ENCODE data around the gene TMPRSS3. TPM values are rescaled to one million over a fixed set of nuclear protein-coding genes. Genes with fewer than 3 reads are reported as not detected.

Gene TMPRSS3
- total RNA-seq, 1 experiment from 2014 or later: not detected

- ChIA-PET CTCF (no interaction called here), POLR2A (ENCODE audit: low non-redundant PET) (no interaction called here)
- no TSS peak for BruUV-seq (replicated peaks)
- no peaks in the 10 kb centered on the region for H3K27me3 ChIP-seq (replicated peaks; ENCODE audit: insufficient read depth, low read depth, low read length, poor library complexity)
- intact Hi-C loops (cut with micrococcal nuclease; ENCODE audit: unreplicated experiment): no loop called here
- H3K27ac ChIP-seq (ENCODE audit: low read depth, low read length, poor library complexity, severe bottlenecking): no peak overlapping the region
- TF ChIP-seq EZH2 (IDR thresholded peaks at IDR 0.05; ENCODE audit: borderline replicate concordance, low read depth, low read length, poor library complexity, severe bottlenecking) (no peak), CTCF (conservative IDR thresholded peaks at IDR 0.05; ENCODE audit: low read depth, low read length) (no peak)
- H3K4me3 ChIP-seq (ENCODE audit: low read depth, low read length, poor library complexity, severe bottlenecking): no peak overlapping the region
- no peaks in the 10 kb centered on the region for H3K36me3 ChIP-seq (ENCODE audit: insufficient read depth, low read length, poor library complexity, severe bottlenecking)
- peaks cover 5% of the 10 kb centered on the region for H3K9me3 ChIP-seq (ENCODE audit: low read depth, low read length, poor library complexity, severe bottlenecking)
- no peak for DNase-seq (ENCODE audit: low spot score)
- peaks cover 6% of the 10 kb centered on the region for H3K4me1 ChIP-seq (ENCODE audit: insufficient read depth, low read length, poor library complexity, severe bottlenecking)
Measured at GRCh38 chr21:42404539-42404938, 8.7 kb upstream of the TMPRSS3 start.

GRCh38 chr21:42403611-42404231 is 7.9 kb upstream of the TMPRSS3 start, which contains the start of gene UBASH3A:
TSS of gene UBASH3A (plus strand) at chr21:42403902. CDS start at chr21:42403946, 44 bp downstream.
- Histone ChIP-seq H3K27me3 (replicated peaks; ENCODE audit: insufficient read depth, low read depth, low read length, poor library complexity) (no peaks in the 10 kb centered on the region), H3K4me3 (ENCODE audit: low read depth, low read length, poor library complexity, severe bottlenecking) (no peak within 1 kb of the TSS), H3K9me3 (ENCODE audit: low read depth, low read length, poor library complexity, severe bottlenecking) (peaks cover 5% of the 10 kb centered on the region), H3K4me1 (ENCODE audit: insufficient read depth, low read length, poor library complexity, severe bottlenecking) (peaks cover 6% of the 10 kb centered on the region), H3K36me3 (ENCODE audit: insufficient read depth, low read length, poor library complexity, severe bottlenecking) (no peaks in the 10 kb centered on the region), H3K27ac (ENCODE audit: low read depth, low read length, poor library complexity, severe bottlenecking) (no peak within 1 kb of the TSS)
- DNase-seq (ENCODE audit: low spot score): no peak
- no TSS peak for BruUV-seq (replicated peaks)
- intact Hi-C loops (cut with micrococcal nuclease; ENCODE audit: unreplicated experiment): no loop called here
- TF ChIP-seq CTCF (conservative IDR thresholded peaks at IDR 0.05; ENCODE audit: low read depth, low read length) (no peak), EZH2 (IDR thresholded peaks at IDR 0.05; ENCODE audit: borderline replicate concordance, low read depth, low read length, poor library complexity, severe bottlenecking) (no peak)
- POLR2A ChIA-PET (ENCODE audit: low non-redundant PET): interaction anchor here (0.7 kb wide), 1 partner anchor 306 kb away, joined by 3 read pairs; no protein-coding TSS in a partner anchor
- CTCF ChIA-PET: no interaction called here

GRCh38 chr21:42401820-42402251 is 6.0 kb upstream of the TMPRSS3 start:
- BruUV-seq (replicated peaks): no TSS peak
- no peak for TF ChIP-seq CTCF (conservative IDR thresholded peaks at IDR 0.05; ENCODE audit: low read depth, low read length)
- TF ChIP-seq EZH2 (IDR thresholded peaks at IDR 0.05; ENCODE audit: borderline replicate concordance, low read depth, low read length, poor library complexity, severe bottlenecking): no peak
- intact Hi-C loops (cut with micrococcal nuclease; ENCODE audit: unreplicated experiment): no loop called here
- ChIA-PET CTCF (interaction anchor here (0.7 kb wide), 1 partner anchor 168 kb away, joined by 10 read pairs; no protein-coding TSS in a partner anchor), POLR2A (ENCODE audit: low non-redundant PET) (no interaction called here)
- Histone ChIP-seq H3K27ac (ENCODE audit: low read depth, low read length, poor library complexity, severe bottlenecking) (no peak overlapping the region), H3K9me3 (ENCODE audit: low read depth, low read length, poor library complexity, severe bottlenecking) (peaks cover 5% of the 10 kb centered on the region), H3K4me3 (ENCODE audit: low read depth, low read length, poor library complexity, severe bottlenecking) (no peak overlapping the region), H3K36me3 (ENCODE audit: insufficient read depth, low read length, poor library complexity, severe bottlenecking) (no peaks in the 10 kb centered on the region), H3K4me1 (ENCODE audit: insufficient read depth, low read length, poor library complexity, severe bottlenecking) (peaks cover 4% of the 10 kb centered on the region), H3K27me3 (replicated peaks; ENCODE audit: insufficient read depth, low read depth, low read length, poor library complexity) (no peaks in the 10 kb centered on the region)
- DNase-seq (ENCODE audit: low spot score): no peak
